ENCODE results near the gene TCF4. TPM values are rescaled to one million over a fixed set of nuclear protein-coding genes. Genes with fewer than 3 reads are reported as not detected.

The TCF4 gene
- total RNA-seq, 1 donor from 2014 or later, result 3.9 TPM

DNA sequence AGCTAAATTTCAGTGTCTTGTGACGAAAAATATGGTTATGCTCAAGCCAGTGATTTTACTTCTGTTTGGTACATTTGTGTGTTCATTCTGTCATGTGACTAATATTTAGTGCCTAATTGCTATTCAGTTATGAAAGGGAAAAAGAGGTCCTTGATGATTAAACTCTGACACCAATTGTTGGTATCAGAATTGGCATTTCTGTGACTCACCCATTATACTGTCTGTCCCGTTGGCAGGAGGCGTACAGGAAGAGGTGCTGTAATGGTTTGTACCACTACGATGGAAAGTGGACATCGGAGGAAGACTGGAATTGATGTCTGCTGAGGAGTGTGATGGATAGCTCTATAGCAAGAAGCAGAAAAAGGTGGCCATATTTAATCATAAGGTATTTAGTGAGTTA, 318.4 kb downstream of the TCF4 start:
- intact Hi-C loops (cut with micrococcal nuclease), result no loop called here

DNA sequence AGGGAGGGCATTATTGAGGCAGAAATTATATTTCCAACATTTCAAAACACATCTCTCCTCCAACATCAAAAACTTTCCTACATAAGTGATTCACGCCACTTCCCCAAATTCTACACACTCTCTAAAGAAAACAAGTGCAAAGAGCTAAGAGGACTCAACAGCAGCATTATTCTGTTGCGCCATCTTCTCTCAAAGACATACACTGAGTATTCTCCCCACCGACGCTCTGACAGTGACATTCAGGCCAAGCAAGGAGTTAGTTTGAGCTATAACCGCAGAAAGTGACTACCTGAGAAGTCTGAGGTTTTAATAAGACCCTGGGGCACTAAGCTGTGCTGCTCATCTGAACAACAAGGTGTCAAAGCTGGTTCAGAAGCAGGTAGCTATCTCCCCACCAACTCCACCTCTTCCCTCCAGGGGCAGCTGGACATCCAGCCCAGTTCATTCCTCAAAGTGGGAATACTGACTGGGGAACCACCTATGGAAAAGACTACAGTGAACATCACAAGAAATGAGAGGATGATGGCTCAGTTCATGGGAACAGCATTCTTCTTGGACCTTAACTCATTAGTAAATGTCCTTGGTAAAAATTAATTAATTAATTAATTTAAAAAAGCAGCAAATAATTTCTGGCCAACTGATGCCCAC, 319.2 kb downstream of the TCF4 start:
- intact Hi-C loops (cut with micrococcal nuclease), result no loop called here

DNA sequence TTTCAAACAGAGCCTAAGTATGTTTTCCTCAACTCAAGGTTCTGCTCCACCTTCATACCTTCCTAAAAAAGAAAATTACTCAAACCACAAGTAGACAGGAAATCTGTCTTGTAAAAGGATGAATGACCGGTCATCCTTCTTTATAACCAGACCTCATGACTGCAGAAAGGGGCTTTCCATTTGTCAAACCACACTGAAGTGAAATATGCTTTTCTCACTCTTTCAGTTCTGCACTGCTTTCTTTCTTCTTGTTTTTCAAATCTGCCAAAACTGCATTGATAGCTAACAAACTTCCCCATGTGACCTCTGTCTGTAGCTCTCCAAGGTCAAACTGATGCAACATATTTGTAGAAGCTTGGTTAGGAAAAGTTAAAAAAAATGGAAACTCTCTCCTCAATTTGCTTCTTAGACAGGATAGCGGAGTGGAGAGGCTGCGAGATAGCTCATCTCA, 319.8 kb downstream of the TCF4 start:
- intact Hi-C loops (cut with micrococcal nuclease), result no loop called here

DNA sequence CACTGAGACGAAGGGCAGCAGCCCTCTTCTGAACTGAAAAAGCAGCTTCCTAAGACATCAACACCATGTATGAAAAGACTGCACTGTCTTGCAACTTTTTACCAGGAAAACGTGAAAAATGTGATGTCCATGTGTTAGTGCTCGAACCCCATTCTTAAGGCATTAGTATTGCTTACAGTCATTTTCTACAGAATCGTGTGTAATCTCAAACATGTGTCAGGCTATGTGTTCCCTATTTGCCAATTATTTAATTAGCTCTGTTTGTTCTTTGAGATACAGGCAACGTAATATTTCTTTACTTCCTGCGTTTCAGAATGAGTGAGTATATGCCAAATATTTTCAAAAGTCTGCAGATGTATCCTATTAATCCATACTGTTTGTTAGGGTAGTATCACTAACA, 321.0 kb downstream of the TCF4 start:
- intact Hi-C loops (cut with micrococcal nuclease), result no loop called here

DNA sequence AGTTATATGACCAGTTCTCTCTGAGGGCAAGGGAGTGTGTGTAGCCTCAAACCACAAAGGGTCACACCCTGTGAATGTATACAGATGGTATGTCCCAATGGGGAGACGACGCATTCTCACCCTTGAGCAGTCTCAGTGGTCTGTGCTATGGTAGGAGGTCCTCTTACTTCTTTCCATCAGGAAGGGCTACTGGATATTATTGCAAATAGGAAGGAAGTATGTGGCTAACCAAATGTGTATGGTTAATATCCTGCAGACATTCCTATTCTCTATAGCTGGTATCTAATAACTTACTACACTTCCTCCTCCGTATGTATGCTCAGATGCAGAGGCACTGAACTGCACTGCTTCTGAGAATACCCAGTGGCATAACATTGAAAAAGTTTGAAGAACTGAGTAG, 322.0 kb downstream of the TCF4 start:
- intact Hi-C loops (cut with micrococcal nuclease), result no loop called here

DNA sequence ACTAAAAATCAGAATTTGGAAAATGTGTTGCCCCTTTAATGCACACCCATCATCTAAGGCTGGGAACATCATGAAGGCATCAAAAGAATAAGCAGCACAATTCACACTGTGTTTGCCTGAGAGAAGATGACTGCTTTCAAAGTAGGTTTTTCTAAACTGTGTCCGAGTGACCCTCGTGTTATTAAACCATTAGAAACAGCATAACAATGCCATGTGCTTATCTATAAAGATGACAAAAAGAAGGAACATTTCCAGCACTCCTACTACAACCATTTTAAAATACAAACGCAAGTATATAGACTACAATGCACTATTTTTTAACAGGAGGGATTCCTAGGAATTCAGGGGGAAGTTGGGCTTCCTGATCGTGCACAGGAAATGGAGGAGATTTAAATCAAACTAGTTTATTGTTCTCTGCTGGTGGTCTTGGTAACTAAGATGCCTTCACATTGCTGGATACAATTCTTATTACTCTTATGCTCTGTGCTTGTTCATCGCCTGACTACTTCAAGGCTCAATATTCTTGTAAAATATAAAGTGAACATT, 322.8 kb downstream of the TCF4 start:
- intact Hi-C loops (cut with micrococcal nuclease), result no loop called here

DNA sequence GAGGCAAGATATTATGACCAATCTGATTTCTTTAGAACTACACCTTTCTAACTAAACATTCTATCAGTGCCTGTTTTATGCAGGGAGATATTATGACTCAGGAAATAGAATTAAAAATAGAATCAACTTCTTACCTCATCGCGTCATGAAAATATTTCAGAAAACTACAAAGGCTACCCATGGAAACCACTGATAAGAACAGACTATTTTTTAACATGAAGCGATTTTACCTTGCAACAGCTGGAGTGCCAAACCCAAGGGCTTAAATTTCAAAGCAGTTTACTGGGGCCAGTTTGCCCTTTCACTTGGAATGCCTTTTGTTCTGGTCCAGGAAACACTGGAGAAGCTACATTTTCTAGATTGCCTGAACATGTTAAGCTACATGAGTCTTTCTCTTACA, 323.9 kb downstream of the TCF4 start:
- intact Hi-C loops (cut with micrococcal nuclease), result no loop called here

DNA sequence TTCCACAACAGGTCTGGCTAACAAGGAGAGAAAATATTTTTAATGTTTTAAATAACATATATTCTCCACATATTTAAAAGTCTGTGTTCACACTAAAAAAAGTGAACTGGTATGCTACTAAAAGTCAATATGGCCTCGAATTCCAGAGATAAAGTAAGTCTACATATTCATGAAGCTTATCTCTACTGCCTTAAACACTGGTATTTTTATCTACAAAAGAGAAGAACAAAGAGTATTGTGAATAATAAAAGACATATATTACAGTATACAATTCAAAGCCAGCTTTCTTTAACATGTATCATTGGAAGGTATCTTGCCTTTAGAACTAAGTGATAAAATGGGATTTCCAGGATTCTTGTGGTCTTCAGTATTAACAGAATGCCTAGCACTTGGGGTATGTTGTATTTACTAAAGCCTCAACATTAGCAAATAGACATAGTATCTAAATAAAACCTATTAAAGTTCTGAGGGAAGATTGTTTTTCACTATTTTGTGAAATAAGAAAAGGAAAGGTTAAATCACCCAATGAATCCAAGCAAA, 325.9 kb downstream of the TCF4 start:
- intact Hi-C loops (cut with micrococcal nuclease), result no loop called here

DNA sequence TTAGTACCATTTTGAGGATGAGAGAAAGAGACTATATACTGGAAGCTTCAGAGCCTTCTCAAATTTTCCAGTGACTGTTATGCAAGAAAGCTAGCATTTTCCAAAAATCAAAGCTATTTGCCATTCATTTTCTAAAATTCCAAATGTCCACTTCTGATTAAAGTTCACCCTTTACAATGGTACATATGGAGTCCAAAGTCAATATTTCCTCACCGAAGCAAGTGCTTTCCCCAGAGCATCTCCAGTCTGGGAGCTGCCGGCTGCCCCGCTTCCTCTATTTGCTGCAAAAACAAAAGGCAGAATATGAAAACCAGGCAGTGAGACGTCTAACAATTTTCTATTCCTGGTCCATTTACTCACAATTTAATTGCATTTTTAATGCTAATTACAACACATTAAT, 326.7 kb downstream of the TCF4 start:
- intact Hi-C loops (cut with micrococcal nuclease), result no loop called here

DNA sequence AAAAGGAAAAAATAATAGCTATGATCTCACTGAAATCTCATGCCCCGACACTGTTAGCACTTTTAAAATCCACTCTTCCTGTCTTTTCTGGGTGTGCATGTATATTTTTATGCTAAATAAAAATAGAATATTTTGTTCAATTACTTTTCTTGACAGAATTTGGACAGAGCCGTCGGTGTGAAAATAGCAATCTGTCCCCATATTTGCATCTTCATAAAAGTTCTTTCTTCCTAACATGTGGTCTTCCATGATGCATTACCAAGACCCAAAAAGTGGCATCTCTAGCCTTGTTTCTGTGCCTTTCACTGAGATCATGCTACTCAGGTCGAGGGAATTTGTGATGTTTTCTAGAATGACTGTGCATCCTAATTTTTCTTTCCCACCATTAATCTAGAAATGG, 329.9 kb downstream of the TCF4 start:
- intact Hi-C loops (cut with micrococcal nuclease), result no loop called here

DNA sequence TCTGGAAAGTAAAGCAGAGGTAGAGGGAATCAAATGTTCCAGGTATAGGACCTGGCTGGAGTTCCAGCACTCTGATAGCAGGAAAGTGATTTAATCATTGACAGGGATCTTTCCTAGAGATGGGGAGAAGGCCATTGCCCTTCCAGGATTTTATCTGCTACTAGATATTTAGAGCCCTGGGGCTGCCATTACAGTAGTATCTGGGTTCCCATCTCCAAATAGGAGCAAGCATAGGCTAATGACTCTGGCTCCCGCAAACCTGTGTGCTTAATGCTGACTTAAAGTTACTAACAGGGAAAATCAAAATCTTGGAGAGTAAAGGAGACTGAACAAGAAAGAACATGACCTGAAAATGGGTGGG, 331.1 kb downstream of the TCF4 start:
- intact Hi-C loops (cut with micrococcal nuclease), result no loop called here

DNA sequence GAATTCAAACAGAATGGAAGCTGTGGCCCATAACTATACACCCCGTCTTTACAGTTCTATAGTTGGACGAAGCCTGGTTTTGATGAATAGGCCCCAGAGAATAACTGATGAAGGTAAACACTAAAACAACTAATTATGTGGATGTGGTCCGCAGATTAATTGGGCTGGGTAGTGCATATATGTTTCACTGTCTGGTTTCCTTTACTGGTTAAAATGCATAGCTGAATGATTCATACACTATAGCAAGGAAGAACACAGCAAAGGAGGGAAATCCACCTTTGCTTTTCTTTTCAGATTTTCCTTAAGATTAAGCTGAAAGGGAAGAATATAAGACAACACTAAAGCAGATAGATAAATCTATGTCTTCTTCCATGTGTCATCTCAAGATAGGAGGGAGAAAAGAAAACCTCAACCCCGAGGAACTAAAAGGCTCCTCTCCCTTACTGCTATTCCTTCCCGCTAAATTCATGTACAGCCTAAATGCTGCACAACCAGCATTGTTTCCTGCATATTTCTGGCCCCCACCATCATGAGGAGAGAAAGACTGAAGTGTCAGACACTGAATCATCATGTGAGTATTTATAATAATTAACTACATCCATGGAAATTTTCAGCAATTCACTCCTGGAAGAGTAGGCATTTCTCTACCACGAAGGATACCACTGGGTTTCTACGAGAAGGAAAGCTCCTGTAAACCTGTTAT, 331.6 kb downstream of the TCF4 start:
- intact Hi-C loops (cut with micrococcal nuclease), result no loop called here

DNA sequence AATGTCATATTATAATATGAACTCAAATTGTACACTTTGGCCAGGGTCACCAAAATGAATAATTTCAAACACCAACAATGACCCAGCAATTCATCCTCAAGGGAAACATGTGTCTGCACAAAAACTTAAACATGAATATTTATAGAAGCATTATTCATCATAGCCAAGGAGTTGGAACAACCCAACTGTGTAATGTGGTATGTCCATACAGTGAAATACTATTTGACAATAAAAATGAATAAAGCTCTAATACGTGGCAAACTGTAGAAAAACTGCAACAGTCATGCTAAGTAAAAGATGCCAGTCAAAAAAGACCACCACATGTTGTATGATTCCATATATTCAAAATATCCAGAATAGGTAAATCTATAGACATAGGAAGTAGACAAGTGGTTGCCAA, 334.2 kb downstream of the TCF4 start:
- intact Hi-C loops (cut with micrococcal nuclease), result no loop called here

DNA sequence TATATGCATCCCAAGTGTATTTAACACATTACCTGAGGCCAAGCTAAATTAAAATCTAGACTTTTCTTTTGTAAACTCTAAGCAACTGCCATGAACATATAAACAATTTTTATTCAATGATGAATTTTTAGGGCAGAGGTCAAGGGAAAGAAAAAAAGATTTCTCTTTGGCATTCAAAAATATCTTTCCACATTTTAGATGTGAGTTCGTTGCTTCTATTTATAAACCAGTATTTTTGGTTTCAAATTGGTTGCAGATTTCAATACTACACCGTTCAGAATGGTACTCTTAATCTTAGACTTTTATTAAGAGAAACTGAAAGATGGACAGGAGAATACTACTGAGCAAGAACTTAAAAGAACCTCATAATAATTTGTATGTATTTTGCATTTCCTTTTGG, 335.1 kb downstream of the TCF4 start:
- intact Hi-C loops (cut with micrococcal nuclease), result no loop called here

DNA sequence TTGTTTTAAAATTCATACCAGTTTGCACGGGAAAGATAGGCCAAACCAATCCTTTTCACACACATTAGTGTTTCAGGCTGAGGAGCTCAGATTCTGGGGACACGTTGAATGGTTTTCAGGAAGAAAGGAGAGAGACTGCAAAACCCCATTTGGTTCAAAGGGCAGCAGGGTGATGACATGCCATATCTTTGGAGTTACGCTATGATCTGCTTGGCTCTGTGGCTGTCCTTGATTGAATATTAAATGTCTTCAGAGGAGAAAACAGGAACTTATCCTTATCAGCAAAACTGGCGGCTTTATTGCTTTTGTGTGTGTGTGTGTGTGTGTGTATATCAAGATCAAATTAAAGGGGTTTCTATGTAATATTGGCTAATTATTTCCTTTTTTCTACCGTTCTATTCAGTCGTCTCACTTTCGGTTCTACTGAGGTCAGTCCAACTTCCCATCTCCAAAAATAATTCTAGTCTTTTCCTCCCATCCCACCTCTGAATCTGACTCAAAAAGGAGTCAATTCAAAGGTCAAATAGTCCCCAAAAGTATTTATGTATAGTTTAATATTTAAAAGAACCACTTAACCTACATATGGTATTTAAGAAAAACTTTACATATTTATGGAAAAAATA, 335.8 kb downstream of the TCF4 start:
- intact Hi-C loops (cut with micrococcal nuclease), result no loop called here

DNA sequence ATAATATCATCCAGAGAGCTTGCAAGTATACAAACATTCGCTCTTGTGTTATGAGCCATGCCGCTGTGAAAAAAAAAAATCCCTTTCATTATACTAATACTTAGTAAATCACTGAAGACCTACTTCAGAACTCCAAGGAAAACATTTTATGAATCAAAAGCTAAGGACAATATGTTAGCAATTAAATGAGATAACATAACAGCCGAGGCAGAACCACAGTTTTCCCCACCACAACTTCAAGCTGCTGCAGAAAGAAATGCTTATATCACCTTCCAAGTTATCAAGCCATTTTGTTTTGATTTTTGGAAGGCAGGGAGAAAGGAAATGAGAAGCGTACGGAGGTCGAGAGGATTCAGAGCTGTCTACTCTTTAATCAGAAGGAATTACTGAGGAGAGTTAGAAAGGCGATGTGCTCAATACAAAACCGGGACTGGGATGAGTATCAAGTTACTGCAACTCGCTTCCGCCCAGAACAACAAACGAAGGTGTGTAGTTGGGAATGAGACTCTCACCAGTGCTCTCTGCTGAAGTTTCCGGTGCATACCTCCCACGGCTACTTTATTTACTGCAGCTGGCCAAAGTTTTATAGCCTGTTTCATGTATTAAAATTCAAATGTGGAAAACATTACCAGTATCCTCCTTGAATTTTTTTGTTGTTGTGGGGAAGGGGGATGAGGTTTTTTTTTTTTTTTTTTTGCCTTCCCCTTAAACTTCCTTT, 336.6 kb downstream of the TCF4 start:
- intact Hi-C loops (cut with micrococcal nuclease), result no loop called here

DNA sequence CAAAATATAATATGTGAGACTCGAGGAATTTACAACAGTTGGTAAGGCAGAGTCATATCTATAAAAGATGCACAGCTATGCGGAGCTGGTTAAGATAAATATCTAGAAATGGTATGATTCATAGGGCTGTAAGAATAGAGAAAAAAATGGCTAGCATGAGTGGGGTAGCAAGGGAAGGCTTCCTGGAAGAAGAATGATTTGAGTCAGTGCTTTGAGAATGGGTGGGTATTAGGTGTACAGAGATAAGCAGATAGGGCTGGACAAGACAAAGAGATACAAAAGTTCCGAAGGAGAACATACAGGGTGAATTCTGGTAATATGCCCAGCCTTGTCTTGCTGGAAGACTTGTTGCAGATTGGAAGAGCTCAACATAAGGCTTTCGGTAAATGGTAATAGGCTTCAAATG, 337.2 kb downstream of the TCF4 start:
- intact Hi-C loops (cut with micrococcal nuclease), result no loop called here

DNA sequence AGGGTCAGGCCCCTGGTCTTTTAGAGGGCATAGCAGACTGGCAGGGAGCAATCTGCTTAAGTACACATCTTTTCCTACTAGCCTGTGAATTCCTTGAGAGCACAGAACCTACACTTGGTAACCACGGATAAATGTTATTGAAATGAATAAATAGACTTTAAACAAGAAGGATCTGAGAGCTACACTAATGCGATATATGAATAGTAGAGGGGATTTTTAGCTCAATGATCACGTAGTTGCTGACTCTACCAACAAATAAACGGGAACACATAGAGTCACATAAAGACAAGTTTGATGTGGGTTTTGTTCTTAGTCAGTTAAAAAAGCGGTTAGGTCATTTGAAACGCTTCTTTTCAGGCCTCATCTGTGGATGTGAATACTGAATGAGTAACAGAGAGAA, 338.4 kb downstream of the TCF4 start:
- intact Hi-C loops (cut with micrococcal nuclease), result no loop called here

DNA sequence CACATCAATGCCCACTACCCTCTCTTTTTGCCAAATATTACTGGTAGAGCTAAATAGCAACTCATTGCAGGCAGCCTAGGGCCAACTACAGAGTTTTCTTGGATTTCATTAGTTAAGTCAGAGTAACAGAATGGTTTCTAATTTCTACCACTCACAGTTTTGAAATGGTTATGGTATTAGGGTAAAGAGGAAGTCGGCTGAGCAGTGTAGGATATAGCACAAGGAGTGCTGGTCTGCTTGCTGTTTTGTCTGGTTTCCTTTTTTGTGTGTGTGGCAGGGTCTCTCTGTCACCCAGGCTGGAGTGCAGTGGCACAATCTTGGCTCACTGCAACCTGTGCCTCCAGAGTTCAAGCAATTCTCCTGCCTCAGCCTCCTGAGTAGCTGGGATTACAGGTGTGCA, 339.5 kb downstream of the TCF4 start:
- intact Hi-C loops (cut with micrococcal nuclease), result no loop called here

DNA sequence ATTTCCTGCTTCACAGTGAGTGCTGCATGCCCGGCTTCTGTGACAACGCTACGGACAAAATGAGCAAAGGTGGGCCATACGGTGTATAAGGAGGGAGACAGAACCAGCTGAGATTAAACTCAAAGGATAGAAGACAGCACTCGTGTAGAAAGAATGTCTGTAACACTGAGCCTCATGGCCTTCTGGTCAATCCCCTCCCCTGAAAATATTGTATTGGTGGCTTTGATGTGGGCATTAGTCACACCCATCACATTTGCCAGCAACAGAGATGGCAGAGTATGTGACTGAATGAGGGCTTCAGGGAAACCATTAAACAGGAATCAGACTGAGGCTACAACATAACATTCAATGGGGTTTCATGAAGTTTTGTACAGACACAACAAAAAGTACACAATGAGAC, 341.0 kb downstream of the TCF4 start:
- intact Hi-C loops (cut with micrococcal nuclease), result no loop called here

DNA sequence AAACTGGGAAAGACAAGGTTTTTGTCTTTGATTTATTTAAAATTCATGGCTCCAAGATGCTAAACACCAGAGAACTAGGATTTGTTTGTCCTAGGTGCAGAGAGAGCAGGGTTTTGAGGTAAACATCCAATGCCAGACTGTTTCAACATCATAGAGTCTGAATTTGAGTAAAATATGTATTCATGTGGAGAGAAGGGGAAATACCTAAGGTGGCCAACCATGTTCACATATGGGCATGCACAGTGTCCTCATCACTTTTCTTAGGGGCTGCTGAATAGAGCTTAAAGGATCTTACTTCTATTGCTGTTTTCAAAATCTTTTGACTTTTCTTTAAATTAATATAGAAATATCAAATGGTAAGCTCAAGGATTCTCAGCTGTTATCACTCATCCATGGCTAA, 341.7 kb downstream of the TCF4 start:
- intact Hi-C loops (cut with micrococcal nuclease), result no loop called here

DNA sequence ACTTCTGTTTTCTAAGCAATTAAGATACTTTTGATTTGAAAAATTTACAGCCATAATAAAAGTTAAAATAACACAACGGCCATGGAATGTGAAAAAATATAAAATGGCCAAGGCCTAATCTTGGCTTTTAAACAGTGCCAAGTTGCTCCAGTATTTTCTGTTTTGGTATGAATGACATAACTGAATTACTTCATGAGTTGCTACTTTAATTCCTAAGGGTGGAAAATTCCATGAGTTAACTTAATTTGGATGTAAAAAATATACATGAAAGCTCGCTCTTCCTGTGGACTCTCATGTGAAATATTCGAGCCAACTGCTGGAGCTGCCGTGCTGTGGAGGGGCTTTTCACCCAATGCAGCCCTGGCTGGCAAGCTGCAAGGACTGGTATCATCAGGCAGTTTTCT, 342.8 kb downstream of the TCF4 start:
- intact Hi-C loops (cut with micrococcal nuclease), result no loop called here

Data from T-helper 1 cell treated with Interleukin-12 subunit alpha and Interleukin-12 subunit beta and Interleukin-4 antibody, amounts not matched to agents 30 ng/mL and 1 ng/mL, for 36 hours (primary cell).